Stimulated activated CD8-positive, alpha-beta memory T cell treated with anti-CD3 and anti-CD28 coated beads, Interleukin-4, amount 100 ng/mL, for 4 hours (primary cell): ENCODE results near the gene CENPVL1.
A peak's percentile ranks its signal among the peaks of the same experiment; 100 is the strongest.
"Not testable (repeated sequence)": the region's sequence is repeated elsewhere in the genome, so short reads cannot be mapped to it uniquely, and the experiment has no call there.

Experiments used
- DNase-seq, 2 donors: peaks; one replicate each; pipeline ENCODE4 v3.0.0-alpha.2; 2020; ENCODE audit warnings: low read depth in 2 of 2, low spot score in 1 of 2

The CENPVL1 gene

DNA sequence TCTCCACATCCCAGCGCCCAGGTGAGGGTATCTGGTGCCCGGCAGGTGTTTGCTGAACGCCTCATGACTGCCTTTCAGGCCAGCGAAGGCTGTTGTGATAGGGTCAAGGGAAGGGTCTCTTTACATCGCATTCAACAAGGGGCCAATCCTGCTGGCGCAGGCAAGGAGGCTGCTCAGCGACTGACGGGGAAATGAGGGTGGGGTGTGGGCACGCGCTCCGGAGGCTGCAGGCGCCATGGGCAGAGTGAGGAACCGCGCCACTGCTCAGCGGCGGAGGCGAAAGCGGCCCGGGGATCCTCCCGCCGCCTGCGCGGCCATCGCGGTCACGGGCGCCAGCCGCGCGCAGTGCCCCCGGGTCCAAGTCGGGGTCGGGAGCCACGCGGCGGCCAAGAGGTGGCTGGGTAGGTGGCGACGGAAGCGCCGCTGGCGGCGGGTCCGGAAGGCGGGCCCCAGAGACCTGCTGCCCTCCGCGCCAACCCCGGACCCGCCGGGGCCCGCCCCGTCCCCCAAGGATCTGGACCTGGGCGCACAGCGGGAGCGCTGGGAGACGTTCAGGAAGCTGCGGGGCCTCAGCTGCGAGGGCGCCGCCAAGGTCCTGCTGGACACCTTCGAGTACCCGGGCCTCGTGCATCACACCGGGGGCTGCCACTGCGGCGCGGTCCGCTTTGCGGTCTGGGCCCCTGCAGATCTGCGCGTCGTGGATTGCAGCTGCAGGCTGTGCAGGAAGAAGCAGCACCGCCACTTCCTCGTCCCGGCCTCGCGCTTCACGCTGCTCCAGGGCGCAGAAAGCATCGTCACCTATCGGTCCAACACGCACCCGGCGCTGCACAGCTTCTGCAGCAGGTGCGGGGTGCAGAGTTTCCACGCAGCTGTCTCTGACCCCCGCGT lies at the start of gene CENPVL1:
TSS of gene CENPVL1 (plus strand) at position 236 of the 888 bp plus-strand sequence. CDS start at position 236, 0 bp downstream.
- not testable (repeated sequence) for DNase-seq

DNA sequence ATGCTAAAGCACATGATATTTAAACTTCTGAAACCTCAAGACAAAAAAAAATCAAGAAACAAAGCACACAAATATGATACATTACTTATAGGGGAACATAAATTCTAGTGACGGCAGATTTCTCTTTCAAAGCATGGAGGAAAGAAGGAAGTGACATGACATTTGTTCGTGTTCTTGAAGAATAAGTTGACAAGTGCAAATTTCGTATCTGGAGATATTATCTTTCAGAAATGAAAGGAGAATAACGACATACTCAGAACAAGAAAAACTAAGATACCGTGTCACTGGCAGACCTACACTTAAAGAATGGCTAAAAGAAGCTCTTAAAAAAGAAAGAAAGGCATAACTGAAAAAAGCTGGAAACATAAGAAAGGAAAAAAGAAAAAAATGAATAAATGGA lies 44.3 kb upstream of the CENPVL1 start:
- DNase-seq: no peak

DNA sequence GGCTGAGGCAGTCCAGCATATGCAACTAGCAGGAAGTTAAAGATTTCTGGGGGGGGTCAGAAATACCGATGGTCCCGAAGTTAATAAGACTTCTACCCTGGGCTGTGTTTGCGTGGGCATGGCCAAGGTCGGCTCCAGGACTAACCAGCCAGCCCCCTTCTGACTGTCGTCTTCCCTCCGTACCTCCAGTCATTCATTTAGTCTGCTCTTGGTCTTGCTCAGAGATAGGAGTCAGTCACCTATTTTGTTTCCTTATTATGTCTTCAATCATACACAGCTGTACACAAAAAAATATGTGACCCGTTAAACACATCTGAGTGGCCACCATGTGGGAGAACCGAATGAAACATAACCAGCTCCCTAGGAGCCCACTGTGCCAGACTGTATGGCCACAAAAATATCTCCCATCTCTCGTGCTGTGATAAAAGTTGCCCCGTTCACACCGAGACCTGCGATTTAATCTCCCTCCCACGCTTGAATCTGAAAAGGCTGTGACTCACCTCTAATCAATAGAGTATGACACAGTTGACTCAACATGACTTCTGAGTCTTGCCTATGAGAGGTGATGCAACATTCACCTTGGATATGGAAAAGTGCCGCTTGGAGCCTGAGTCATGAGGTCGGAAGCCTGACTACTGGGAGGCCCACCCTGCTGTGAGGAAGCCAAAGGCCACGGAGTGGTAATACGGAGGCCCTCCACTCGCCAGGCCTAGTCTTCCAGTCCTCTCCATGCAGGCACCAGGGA lies 30.5 kb upstream of the CENPVL1 start:
- DNase-seq: not testable (repeated sequence)

DNA sequence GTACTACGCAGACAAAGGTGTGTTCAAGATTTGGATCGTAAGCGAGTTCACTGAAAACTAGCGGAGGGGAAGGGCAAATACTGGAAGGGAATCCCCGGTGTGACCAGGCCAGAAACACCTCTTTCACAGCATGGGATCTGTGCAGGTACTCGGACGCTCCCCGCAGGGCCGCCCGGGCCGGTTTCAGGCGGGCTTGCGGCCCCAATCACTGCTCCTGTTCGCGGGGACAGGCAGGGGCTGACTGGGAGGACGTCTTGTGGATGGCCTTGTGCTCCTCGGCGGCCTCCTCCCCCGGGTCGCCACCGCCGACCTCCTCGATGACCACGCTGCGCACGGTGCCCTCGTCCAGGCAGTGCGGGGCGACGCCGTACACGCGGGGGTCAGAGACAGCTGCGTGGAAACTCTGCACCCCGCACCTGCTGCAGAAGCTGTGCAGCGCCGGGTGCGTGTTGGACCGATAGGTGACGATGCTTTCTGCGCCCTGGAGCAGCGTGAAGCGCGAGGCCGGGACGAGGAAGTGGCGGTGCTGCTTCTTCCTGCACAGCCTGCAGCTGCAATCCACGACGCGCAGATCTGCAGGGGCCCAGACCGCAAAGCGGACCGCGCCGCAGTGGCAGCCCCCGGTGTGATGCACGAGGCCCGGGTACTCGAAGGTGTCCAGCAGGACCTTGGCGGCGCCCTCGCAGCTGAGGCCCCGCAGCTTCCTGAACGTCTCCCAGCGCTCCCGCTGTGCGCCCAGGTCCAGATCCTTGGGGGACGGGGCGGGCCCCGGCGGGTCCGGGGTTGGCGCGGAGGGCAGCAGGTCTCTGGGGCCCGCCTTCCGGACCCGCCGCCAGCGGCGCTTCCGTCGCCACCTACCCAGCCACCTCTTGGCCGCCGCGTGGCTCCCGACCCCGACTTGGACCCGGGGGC lies 28.2 kb upstream of the CENPVL1 start:
- DNase-seq: not testable (repeated sequence)

DNA sequence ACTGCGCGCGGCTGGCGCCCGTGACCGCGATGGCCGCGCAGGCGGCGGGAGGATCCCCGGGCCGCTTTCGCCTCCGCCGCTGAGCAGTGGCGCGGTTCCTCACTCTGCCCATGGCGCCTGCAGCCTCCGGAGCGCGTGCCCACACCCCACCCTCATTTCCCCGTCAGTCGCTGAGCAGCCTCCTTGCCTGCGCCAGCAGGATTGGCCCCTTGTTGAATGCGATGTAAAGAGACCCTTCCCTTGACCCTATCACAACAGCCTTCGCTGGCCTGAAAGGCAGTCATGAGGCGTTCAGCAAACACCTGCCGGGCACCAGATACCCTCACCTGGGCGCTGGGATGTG lies 27.6 kb upstream of the CENPVL1 start, which contains the start of gene CENPVL2:
TSS of gene CENPVL2 (minus strand) at position 112 of the 343 bp plus-strand sequence. CDS start at position 112, 0 bp downstream.
- not testable (repeated sequence) for DNase-seq

GRCh38 chrX:51694254-51694653 lies 16.1 kb upstream of the CENPVL1 start:
- DNase-seq: no peak

- DNase-seq: no peak
These were observed 12.9 kb upstream of the CENPVL1 start for GRCh38 chrX:51697397-51697796.

- DNase-seq: not testable (repeated sequence)
These were observed 2.8 kb downstream of the CENPVL1 start for GRCh38 chrX:51712943-51713647.

DNA sequence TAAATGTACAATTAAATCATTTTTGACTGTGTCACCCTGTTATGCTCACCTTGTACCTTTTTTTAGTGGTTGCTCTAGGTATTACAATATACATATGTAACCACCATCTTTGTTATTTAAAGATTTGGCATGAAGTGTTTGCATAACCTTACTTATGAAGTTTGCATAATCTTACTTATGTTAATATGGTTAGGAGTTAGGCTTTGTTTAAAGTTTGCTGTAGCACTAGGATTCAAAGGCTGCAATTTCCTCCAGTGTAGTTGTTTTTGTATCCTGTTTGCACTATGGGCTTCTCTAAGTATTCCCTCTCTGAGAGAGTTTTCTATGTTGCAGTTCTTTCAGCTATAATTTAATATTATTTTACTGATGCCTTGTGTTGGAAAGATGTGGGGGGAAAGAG lies 17.9 kb downstream of the CENPVL1 start:
- DNase-seq: no peak

- DNase-seq: no peak
These were observed 26.8 kb downstream of the CENPVL1 start for GRCh38 chrX:51737091-51737490.

DNA sequence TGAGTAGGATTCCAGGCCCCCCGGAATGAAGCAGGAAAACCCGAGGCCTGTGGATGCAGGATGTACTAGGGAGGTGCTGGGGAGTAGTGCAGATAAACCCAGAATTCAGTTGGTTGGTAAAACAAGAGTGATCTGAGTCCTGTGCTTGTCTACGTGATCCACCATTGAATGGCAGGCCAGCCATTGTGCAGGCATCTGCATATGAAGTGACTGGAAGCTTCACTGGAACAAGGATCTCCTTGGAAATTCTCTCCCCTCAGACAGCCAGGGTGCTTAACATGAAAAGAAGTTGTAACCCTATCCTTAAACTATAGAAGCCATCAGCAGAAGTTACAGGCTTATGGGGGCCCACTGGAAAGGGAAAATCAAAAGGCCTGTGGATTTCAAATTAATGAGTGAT lies 32.3 kb downstream of the CENPVL1 start:
- no peak for DNase-seq

DNA sequence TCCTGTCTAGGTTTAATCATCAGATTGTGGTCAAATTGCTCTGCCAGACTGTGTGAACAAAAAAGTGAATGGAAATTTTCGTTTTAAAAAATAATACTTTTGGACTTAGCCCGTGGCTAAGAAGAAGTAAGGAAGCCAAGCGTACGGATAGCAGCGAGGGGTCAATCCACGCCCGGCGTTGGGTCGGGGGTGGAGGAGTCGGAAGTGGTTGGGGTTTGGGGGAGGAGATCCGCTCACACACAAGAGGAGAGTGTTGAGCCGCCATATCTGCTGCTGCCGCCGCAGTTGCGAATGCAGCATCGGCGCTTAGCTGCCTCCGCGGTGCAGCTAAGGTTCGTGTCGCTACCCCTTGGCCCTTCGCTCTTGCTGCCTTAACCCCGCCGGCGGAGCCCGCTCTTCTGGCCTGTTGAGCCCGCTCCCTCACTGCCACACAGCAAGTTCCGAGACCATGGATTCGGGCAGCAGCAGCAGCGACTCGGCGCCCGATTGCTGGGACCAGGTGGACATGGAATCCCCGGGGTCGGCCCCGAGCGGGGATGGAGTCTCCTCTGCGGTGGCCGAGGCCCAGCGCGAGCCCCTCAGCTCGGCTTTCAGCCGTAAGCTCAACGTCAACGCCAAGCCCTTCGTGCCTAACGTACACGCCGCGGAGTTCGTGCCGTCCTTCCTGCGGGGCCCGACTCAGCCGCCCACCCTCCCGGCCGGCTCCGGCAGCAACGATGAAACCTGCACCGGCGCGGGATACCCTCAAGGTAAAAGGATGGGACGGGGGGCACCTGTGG lies 33.1 kb downstream of the CENPVL1 start, which contains the start of gene GSPT2:
TSS of gene GSPT2 (plus strand) at position 264 of the 779 bp plus-strand sequence. CDS start at position 449, 185 bp downstream.
- DNase-seq: peak; percentile 16 to 20

- DNase-seq: no peak
These were observed 37.4 kb downstream of the CENPVL1 start for GRCh38 chrX:51747671-51748070.

GRCh38 chrX:51759055-51759839 lies 48.9 kb downstream of the CENPVL1 start:
- DNase-seq: no peak

DNA sequence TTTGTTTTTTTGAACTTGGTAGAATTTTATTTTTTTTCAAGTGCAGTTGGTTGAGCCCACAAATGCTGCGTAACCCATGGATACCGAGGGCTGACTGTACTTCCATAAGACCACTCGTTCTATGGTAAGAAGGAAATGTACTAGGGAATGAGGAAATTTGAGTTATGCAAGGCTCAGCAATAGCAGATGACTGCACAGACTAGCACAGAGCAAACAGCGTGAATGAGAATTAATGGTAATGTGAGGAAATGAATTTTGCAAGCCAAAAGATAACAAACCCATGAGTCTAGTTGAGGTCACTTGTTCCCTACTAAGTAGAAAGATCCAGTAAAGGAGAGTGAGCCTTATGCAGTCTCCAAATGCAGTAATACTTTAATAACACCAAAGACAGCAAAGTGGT lies 50.3 kb downstream of the CENPVL1 start:
- no peak for DNase-seq
